Right lobe of liver (tissue), 4 donors: ENCODE data around the gene SCUBE1.

Experiments used
- CTCF ChIP-seq, 4 donors: fragments of 200-600 bp in 3 of 4; fragments of 450-650 bp in 1 of 4; IDR thresholded peaks; one replicate each; pipeline versions ENCODE4 v1.5.1 to v1.8.0; 2016 to 2022; ENCODE audit warnings: antibody characterized with exemption in 4 of 4, mild to moderate bottlenecking in 2 of 4
- POLR2A ChIP-seq: fragments of 450-650 bp; IDR thresholded peaks from one replicate; pipeline ENCODE4 v1.6.1; 2017; ENCODE audit warnings: antibody characterized with exemption, mild to moderate bottlenecking
- donor health status: DM: no; HTN: no; CAD: no.
- donor health status: DM: no; HTN: no; CAD: no.
- donor health status: DM: no; HTN: yes; CAD: no.

GRCh38 chr22:43387815-43388214 is 44.6 kb upstream of the SCUBE1 start:
- TF ChIP-seq CTCF (IDR thresholded peaks at IDR 0.05) (no peak), POLR2A (no peak)
